Loucy (cell line): ENCODE results near the gene BMF.

ENCODE experiments used
- CTCF ChIP-seq: fragments of 200-600 bp; sonication (generic); conservative IDR thresholded peaks from 2 replicates; pipeline ENCODE4 v1.5.1; 2014; ENCODE audit warnings: mild to moderate bottlenecking, antibody characterized with exemption, low read length
- EZH2phosphoT487 ChIP-seq: fragments of 200-600 bp; IDR thresholded peaks from 2 replicates; pipeline ENCODE4 v1.6.1; 2018; ENCODE audit warnings: antibody characterized with exemption, mild to moderate bottlenecking, moderate library complexity, borderline replicate concordance

GRCh38 chr15:40094156-40094555 is 14.5 kb downstream of the BMF start:
- TF ChIP-seq EZH2phosphoT487 (no peak), CTCF (no peak)
